B cell (primary cell): Measurements from ENCODE around the gene CKAP2. TPM values are rescaled to one million over a fixed set of nuclear protein-coding genes. Genes with fewer than 3 reads are reported as not detected.

ENCODE experiments used
- ATAC-seq: fragments of 200-7000 bp; cut with Tn5 transposase; one replicate; pipeline ENCODE4 v1.10.0; 2021; ENCODE audit warnings: low read depth, mild to moderate bottlenecking, moderate number of reproducible peaks, moderate library complexity
- CTCF ChIA-PET: fragments of 350-600 bp; sonication (Branson Sonifier 250); formaldehyde crosslinking; loops from one replicate; lab custom pipeline; 2021; ENCODE audit warnings: antibody characterized with exemption, inconsistent platforms; lab: Charles Lee
- POLR2A ChIA-PET: fragments of 350-600 bp; sonication (Branson Sonifier 250); formaldehyde crosslinking; loops from one replicate; lab custom pipeline; 2021; ENCODE audit warnings: antibody characterized with exemption; lab: Charles Lee
- DNase-seq: peaks from one replicate; pipeline ENCODE4 v3.0.0; 2013
- H2AFZ ChIP-seq: 2 replicates; pipeline ENCODE4 v1.6.1; 2012; ENCODE audit warnings: mild to moderate bottlenecking, low read depth, low read length; ENCODE audit not compliant: insufficient read depth, poor library complexity, severe bottlenecking
- H3K27ac ChIP-seq, 2 donors: 1 replicate in 1 of 2; 2 replicates in 1 of 2; pipeline ENCODE4 v1.5.1; 2012 to 2013; ENCODE audit warnings: low read length in 2 of 2, mild to moderate bottlenecking in 2 of 2, moderate library complexity in 1 of 2
- H3K27me3 ChIP-seq, 4 experiments: fragments of 200-600 bp in 1 of 4; sonication (generic) in 1 of 4; replicated peaks in 1 of 4; 1 replicate in 2 of 4; 2 replicates in 2 of 4; pipeline versions ENCODE4 v1.6.1 to v1.7.0; 2013 to 2016; ENCODE audit warnings: low read length in 3 of 4, mild to moderate bottlenecking in 2 of 4, mixed read lengths in 1 of 4, moderate library complexity in 1 of 4; ENCODE audit not compliant: insufficient read depth in 4 of 4, control insufficient read depth in 3 of 4; ENCODE audit errors: control extremely low read depth in 1 of 4
- H3K36me3 ChIP-seq, 2 experiments: replicated peaks in 1 of 2; 1 replicate in 1 of 2; 2 replicates in 1 of 2; pipeline versions ENCODE4 v1.6.1 to v1.7.1; 2013; ENCODE audit warnings: low read length in 1 of 2; ENCODE audit not compliant: insufficient read depth in 2 of 2, control insufficient read depth in 1 of 2; ENCODE audit errors: control extremely low read depth in 1 of 2, extremely low read depth in 1 of 2
- H3K4me1 ChIP-seq, 2 donors: fragments of 200-600 bp in 1 of 2; sonication (generic) in 1 of 2; 1 replicate in 1 of 2; 2 replicates in 1 of 2; pipeline versions ENCODE4 v1.5.1 to v1.6.1; 2013 to 2017; ENCODE audit warnings: low read length in 2 of 2; ENCODE audit not compliant: control insufficient read depth in 2 of 2, insufficient read depth in 2 of 2
- H3K4me2 ChIP-seq: replicated peaks from 2 replicates; pipeline ENCODE3; 2012; ENCODE audit warnings: mild to moderate bottlenecking, low read depth, low read length; ENCODE audit not compliant: poor library complexity, severe bottlenecking
- H3K4me3 ChIP-seq, 5 experiments: fragments of 200-600 bp in 1 of 5; sonication (generic) in 1 of 5; 1 replicate in 3 of 5; 2 replicates in 2 of 5; pipeline versions ENCODE4 v1.5.1 to v1.7.0; 2011 to 2016; ENCODE audit warnings: low read length in 4 of 5, mild to moderate bottlenecking in 4 of 5, low read depth in 2 of 5, control low read depth in 1 of 5, moderate library complexity in 1 of 5; ENCODE audit not compliant: insufficient read depth in 1 of 5; ENCODE audit errors: control extremely low read depth in 1 of 5, extremely low read depth in 1 of 5
- H3K79me2 ChIP-seq: fragments of 200-600 bp; sonication (generic); one replicate; pipeline ENCODE4 v1.6.0; 2016; ENCODE audit warnings: low read length; ENCODE audit not compliant: control insufficient read depth, insufficient read depth
- H3K9ac ChIP-seq: fragments of 200-600 bp; sonication (generic); 2 replicates; pipeline ENCODE4 v1.6.1; 2017; ENCODE audit warnings: mild to moderate bottlenecking, low read length, moderate library complexity
- H3K9me3 ChIP-seq, 3 donors: one replicate each; pipeline versions ENCODE4 v1.6.1 to v1.7.1; 2013; ENCODE audit warnings: low read length in 2 of 3; ENCODE audit not compliant: control insufficient read depth in 2 of 3, insufficient read depth in 1 of 3; ENCODE audit errors: control extremely low read depth in 1 of 3
- H4K20me1 ChIP-seq: 2 replicates; pipeline ENCODE4 v1.6.0; 2012; ENCODE audit warnings: mild to moderate bottlenecking, low read length; ENCODE audit not compliant: insufficient read depth, control insufficient read depth, poor library complexity, severe bottlenecking
- H3K27ac Mint-ChIP-seq: one replicate; pipeline ENCODE4 v1.8.0; 2021; ENCODE audit warnings: mixed read lengths
- H3K27me3 Mint-ChIP-seq: one replicate; pipeline ENCODE4 v1.8.0; 2021; ENCODE audit warnings: mixed read lengths
- H3K4me1 Mint-ChIP-seq: one replicate; pipeline ENCODE4 v1.8.0; 2021; ENCODE audit warnings: mixed read lengths
- H3K4me3 Mint-ChIP-seq: one replicate; pipeline ENCODE4 v1.8.0; 2021; ENCODE audit warnings: mixed read lengths
- H3K9me3 Mint-ChIP-seq: one replicate; pipeline ENCODE4 v1.8.0; 2022; ENCODE audit warnings: mixed read lengths; ENCODE audit not compliant: insufficient read depth
- EZH2 ChIP-seq: IDR thresholded peaks from 2 replicates; pipeline ENCODE4 v1.6.1; 2012; ENCODE audit warnings: borderline replicate concordance, low read depth, mild to moderate bottlenecking, moderate library complexity, low read length; ENCODE audit not compliant: insufficient read depth, poor library complexity, severe bottlenecking
- WGBS: methylation state at CpG from one replicate; pipeline ENCODE4 v1.1.5; 2013; ENCODE audit warnings: missing lambda C conversion rate; ENCODE audit not compliant: insufficient coverage; 5-methylcytosine and 5-hydroxymethylcytosine counted together
- intact Hi-C: fragments of 100-400 bp; cut with micrococcal nuclease; formaldehyde crosslinking; loops from one replicate; pipeline ENCODE4 v1.10.0; 2022
- polyA plus RNA-seq: library from polyadenylated mRNA; depleted of rRNA; stranded (reverse); fragments of >200 nt; gene quantifications from 2 replicates; pipeline ENCODE4 v1.2.3, GENCODE V29; 2012
- total RNA-seq, 2 donors: library from RNA; stranded (reverse); fragments of 120-200 nt in 1 of 2; gene quantifications; 1 replicate in 1 of 2; 2 replicates in 1 of 2; pipeline versions ENCODE4 v1.2.3 to v1.2.4, GENCODE V29; 2013 to 2022
- TF ChIP-seq, protein P1 (sequence below): fragments of 200-600 bp; IDR thresholded peaks from one replicate; pipeline ENCODE4 v1.8.0; 2022; ENCODE audit warnings: antibody characterized with exemption, mild to moderate bottlenecking

CKAP2 gene
- total and polyA plus RNA-seq, 2 donors (not counting 1 experiment from before 2014, with no cell fraction given): 5.4 to 22.1 TPM

DNA sequence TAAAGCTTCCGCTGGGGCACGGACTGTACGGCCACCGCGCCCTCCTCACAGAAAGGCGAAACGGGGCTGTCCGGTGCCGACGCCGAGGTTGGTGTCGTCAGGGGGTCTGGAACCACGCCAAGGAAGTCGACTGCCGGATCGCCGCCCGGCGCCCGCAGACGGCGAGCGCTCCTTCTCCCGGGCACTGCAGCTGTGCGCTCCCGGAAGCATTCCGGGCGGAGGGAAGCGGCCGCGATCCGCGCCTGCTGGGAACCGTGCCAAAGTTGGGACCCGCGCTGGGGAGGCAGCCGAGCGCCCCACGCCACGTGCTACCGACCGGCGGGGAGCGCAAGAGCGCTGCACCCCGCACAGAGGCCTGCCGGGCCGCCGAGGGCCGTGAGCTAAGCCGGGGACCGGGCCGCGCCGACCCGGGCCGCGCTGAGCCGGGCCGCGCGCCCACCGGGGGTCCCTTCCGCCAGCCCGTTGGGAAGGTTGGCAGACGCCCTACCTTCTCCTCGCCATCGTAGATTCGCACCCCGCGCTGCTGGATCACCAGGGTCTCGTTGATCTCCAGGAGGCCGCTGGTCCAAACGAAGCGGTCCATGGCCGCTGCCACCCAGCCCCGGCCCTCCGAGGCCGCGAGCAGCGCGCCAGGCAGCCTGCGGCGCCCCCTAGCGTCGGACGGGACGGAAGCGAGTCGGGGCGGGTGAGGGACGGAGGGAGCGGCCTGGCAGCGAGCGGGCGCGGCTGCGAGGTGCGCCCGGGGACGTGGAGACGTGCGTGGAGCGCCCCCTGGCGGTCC lies 5.1 kb upstream of the CKAP2 start, which contains the start of gene VPS36:
VPS36 (minus strand) TSS at position 623 of the 781 bp plus-strand sequence; CDS start at position 583, 40 bp downstream.
- no peak for TF ChIP-seq EZH2
- TF ChIP-seq, protein P1, sequence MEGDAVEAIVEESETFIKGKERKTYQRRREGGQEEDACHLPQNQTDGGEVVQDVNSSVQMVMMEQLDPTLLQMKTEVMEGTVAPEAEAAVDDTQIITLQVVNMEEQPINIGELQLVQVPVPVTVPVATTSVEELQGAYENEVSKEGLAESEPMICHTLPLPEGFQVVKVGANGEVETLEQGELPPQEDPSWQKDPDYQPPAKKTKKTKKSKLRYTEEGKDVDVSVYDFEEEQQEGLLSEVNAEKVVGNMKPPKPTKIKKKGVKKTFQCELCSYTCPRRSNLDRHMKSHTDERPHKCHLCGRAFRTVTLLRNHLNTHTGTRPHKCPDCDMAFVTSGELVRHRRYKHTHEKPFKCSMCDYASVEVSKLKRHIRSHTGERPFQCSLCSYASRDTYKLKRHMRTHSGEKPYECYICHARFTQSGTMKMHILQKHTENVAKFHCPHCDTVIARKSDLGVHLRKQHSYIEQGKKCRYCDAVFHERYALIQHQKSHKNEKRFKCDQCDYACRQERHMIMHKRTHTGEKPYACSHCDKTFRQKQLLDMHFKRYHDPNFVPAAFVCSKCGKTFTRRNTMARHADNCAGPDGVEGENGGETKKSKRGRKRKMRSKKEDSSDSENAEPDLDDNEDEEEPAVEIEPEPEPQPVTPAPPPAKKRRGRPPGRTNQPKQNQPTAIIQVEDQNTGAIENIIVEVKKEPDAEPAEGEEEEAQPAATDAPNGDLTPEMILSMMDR: peak; percentile 100
- WGBS: under 1% methylated on average over 105 of the region's 105 CpGs
- peaks cover 24 to 32% of the 10 kb centered on the region in 2 donors for H3K4me1 ChIP-seq
- H3K79me2 ChIP-seq: peaks cover 50% of the 10 kb centered on the region
- H3K4me3 Mint-ChIP-seq: peak within 1 kb of the TSS; percentile 92
- peak within 1 kb of the TSS; percentile 96 for H3K27ac Mint-ChIP-seq
- ChIA-PET POLR2A (interaction anchor here (0.6 to 1.8 kb wide), 4 partner anchors 22 to 256 kb away, joined by 3 to 7 read pairs (median 6); partner anchors contain the start of gene SUGT1), CTCF (interaction anchor here (0.6 to 3.8 kb wide), 25 partner anchors 8 to 837 kb away, joined by 3 to 25 read pairs (median 5); partner anchors contain the start of gene SUGT1)
- peak within 1 kb of the TSS; percentile 76 to 80 for H3K27ac ChIP-seq
- no peaks in the 10 kb centered on the region for H3K27me3 ChIP-seq
- peak; percentile 65 for ATAC-seq
- H3K27me3 Mint-ChIP-seq: no peaks in the 10 kb centered on the region
- peak within 1 kb of the TSS; percentile 86 for H3K9ac ChIP-seq
- H3K4me1 Mint-ChIP-seq: peaks cover 39% of the 10 kb centered on the region
- peaks cover 11% of the 10 kb centered on the region for H4K20me1 ChIP-seq
- H3K36me3 ChIP-seq: peaks cover 0 to 2% of the 10 kb centered on the region in 2 experiments
- H3K9me3 ChIP-seq: no peaks in the 10 kb centered on the region
- peak within 1 kb of the TSS; percentile 84 for H2AFZ ChIP-seq
- no peaks in the 10 kb centered on the region for H3K9me3 Mint-ChIP-seq
- H3K4me3 ChIP-seq: peak within 1 kb of the TSS; percentile 74 to 95 (median 82)
- peak within 1 kb of the TSS; percentile 78 for H3K4me2 ChIP-seq
- intact Hi-C loops: loop anchor here (1.0 to 10.0 kb wide), 8 partner anchors 107 to 997 kb away; partner anchors contain the start of genes ALG11, INTS6, SUGT1 and WDFY2
- peak; percentile 97 for DNase-seq
